Stimulated activated CD8-positive, alpha-beta memory T cell treated with anti-CD3 and anti-CD28 coated beads, Interleukin-4, amount 100 ng/mL, for 48 hours (primary cell): ENCODE results near the gene C11orf21.

ENCODE experiments used
- DNase-seq: peaks from one replicate; pipeline ENCODE4 v3.0.0-alpha.2; 2020

The C11orf21 gene

GRCh38 chr11:2270322-2271076 is 31.2 kb downstream of the C11orf21 start, which contains the start of gene ASCL2:
ASCL2 (minus strand) TSS chr11:2270588; CDS start chr11:2270332, 256 bp downstream.
- no peak for DNase-seq

- peak; percentile 55 for DNase-seq
Observed at GRCh38 chr11:2269601-2270321, 32.0 kb downstream of the C11orf21 start.

GRCh38 chr11:2268729-2269600 is 32.8 kb downstream of the C11orf21 start:
- peak; percentile 88 for DNase-seq

GRCh38 chr11:2267851-2268728 is 33.6 kb downstream of the C11orf21 start:
- no peak for DNase-seq

- DNase-seq: no peak
Observed at GRCh38 chr11:2267306-2267850, 34.3 kb downstream of the C11orf21 start.

- no peak for DNase-seq
Observed at GRCh38 chr11:2266586-2267305, 35.0 kb downstream of the C11orf21 start.

GRCh38 chr11:2265854-2266585 is 35.7 kb downstream of the C11orf21 start:
- no peak for DNase-seq

- DNase-seq: no peak
Observed at GRCh38 chr11:2265396-2265795, 36.3 kb downstream of the C11orf21 start.

GRCh38 chr11:2264366-2265053 is 37.2 kb downstream of the C11orf21 start:
- DNase-seq: no peak

GRCh38 chr11:2263724-2264360 is 37.9 kb downstream of the C11orf21 start:
- DNase-seq: no peak

- DNase-seq: no peak
Observed at GRCh38 chr11:2263071-2263565, 38.6 kb downstream of the C11orf21 start.

- no peak for DNase-seq
Observed at GRCh38 chr11:2262301-2263070, 39.2 kb downstream of the C11orf21 start.

GRCh38 chr11:2261436-2262230 is 40.1 kb downstream of the C11orf21 start:
- DNase-seq: no peak

GRCh38 chr11:2260491-2261364 is 41.0 kb downstream of the C11orf21 start:
- no peak for DNase-seq

GRCh38 chr11:2259897-2260451 is 41.7 kb downstream of the C11orf21 start:
- no peak for DNase-seq

- DNase-seq: no peak
Observed at GRCh38 chr11:2259466-2259830, 42.3 kb downstream of the C11orf21 start.
